Breast epithelium (tissue), 3 donors: ENCODE measurements around the gene ARHGEF12.

Experiments used
- POLR2A ChIP-seq: fragments of 450-650 bp; IDR thresholded peaks from one replicate; pipeline ENCODE4 v1.6.1; 2016; ENCODE audit warnings: antibody characterized with exemption, mild to moderate bottlenecking, moderate library complexity
- TF ChIP-seq, protein P1 (sequence below), 3 donors: fragments of 450-650 bp; IDR thresholded peaks; one replicate each; pipeline ENCODE4 v1.5.1; 2016 to 2017; ENCODE audit warnings: antibody characterized with exemption in 3 of 3, mild to moderate bottlenecking in 3 of 3, moderate library complexity in 3 of 3

GRCh38 chr11:120500414-120501071 is 164.3 kb downstream of the ARHGEF12 start:
- no peak for TF ChIP-seq POLR2A
- TF ChIP-seq, protein P1, sequence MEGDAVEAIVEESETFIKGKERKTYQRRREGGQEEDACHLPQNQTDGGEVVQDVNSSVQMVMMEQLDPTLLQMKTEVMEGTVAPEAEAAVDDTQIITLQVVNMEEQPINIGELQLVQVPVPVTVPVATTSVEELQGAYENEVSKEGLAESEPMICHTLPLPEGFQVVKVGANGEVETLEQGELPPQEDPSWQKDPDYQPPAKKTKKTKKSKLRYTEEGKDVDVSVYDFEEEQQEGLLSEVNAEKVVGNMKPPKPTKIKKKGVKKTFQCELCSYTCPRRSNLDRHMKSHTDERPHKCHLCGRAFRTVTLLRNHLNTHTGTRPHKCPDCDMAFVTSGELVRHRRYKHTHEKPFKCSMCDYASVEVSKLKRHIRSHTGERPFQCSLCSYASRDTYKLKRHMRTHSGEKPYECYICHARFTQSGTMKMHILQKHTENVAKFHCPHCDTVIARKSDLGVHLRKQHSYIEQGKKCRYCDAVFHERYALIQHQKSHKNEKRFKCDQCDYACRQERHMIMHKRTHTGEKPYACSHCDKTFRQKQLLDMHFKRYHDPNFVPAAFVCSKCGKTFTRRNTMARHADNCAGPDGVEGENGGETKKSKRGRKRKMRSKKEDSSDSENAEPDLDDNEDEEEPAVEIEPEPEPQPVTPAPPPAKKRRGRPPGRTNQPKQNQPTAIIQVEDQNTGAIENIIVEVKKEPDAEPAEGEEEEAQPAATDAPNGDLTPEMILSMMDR (IDR thresholded peaks at IDR 0.05), result no peak
